Activated B cell treated with CpG ODN at 0.5 μM for 24 hours (primary cell): ENCODE data around the gene PLBD2. TPM values are rescaled to one million over a fixed set of nuclear protein-coding genes. Genes with fewer than 3 reads are reported as not detected.

Experiments used
- ATAC-seq: fragments of 200-7000 bp; cut with Tn5 transposase; one replicate; pipeline ENCODE4 v1.10.0; 2021; ENCODE audit warnings: low read depth, mild to moderate bottlenecking, moderate library complexity
- CTCF ChIA-PET: fragments of 350-600 bp; sonication (Branson Sonifier 250); formaldehyde crosslinking; loops from one replicate; lab custom pipeline; 2021; ENCODE audit warnings: antibody characterized with exemption; lab: Charles Lee
- POLR2A ChIA-PET: fragments of 350-600 bp; sonication (Branson Sonifier 250); formaldehyde crosslinking; loops from one replicate; lab custom pipeline; 2021; ENCODE audit warnings: antibody characterized with exemption; lab: Charles Lee
- DNase-seq: peaks from one replicate; pipeline ENCODE4 v3.0.0; 2022
- H3K27ac Mint-ChIP-seq: one replicate; pipeline ENCODE4 v1.8.0; 2020; ENCODE audit warnings: mixed read lengths
- H3K27me3 Mint-ChIP-seq: one replicate; pipeline ENCODE4 v1.8.0; 2021; ENCODE audit warnings: mixed read lengths
- H3K36me3 Mint-ChIP-seq: one replicate; pipeline ENCODE4 v1.8.0; 2021; ENCODE audit warnings: low read depth, mixed read lengths
- H3K4me1 Mint-ChIP-seq: one replicate; pipeline ENCODE4 v1.8.0; 2021; ENCODE audit warnings: mixed read lengths
- H3K4me3 Mint-ChIP-seq: one replicate; pipeline ENCODE4 v1.8.0; 2020; ENCODE audit warnings: mild to moderate bottlenecking, mixed read lengths
- H3K9me3 Mint-ChIP-seq: one replicate; pipeline ENCODE4 v1.8.0; 2020; ENCODE audit warnings: mixed read lengths
- intact Hi-C: fragments of 100-400 bp; cut with micrococcal nuclease; formaldehyde crosslinking; loops from one replicate; pipeline ENCODE4 v1.15.1; 2024
- total RNA-seq: library from RNA; stranded (reverse); gene quantifications from 2 replicates; pipeline ENCODE4 v1.2.3, GENCODE V29; 2022
- TF ChIP-seq, protein P1 (sequence below): fragments of 200-600 bp; IDR thresholded peaks from one replicate; pipeline ENCODE4 v1.8.0; 2022; ENCODE audit warnings: antibody characterized with exemption, mild to moderate bottlenecking

PLBD2 gene
- total RNA-seq, 1 donor from 2014 or later: 13.7 TPM

DNA sequence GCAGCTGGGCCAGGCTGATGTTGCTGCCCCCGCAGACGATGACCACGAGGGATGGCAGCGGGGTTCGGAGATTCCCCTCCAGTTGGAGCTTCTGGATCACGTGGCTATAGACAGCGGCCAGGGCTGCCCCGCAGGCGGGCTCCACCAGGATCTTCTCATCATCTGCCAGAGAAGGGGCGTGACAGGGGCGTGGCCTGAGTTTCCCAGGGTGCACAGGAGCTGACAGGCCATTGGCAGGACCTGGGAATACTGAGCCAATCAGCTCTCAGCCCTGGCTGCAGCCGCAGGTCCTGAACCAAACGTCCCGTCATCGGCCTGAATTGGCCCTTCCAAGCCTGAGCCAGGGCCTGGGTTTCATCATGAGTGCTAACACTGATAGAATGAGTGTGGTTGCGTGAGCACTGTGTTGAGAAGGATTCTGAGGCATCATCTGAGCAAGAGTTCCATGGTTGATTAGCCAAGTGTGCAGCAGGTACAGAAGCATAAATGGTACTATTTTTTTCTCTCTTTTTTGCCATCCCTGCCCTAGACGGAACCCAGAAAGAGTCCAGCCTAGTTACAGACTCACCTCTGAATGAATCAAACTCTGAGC lies 34.7 kb downstream of the PLBD2 start:
- Mint-ChIP-seq H3K36me3 (peaks cover 9% of the 10 kb centered on the region), H3K4me1 (no peaks in the 10 kb centered on the region), H3K27ac (no peak overlapping the region), H3K27me3 (peaks cover 4% of the 10 kb centered on the region), H3K4me3 (no peak overlapping the region), H3K9me3 (no peaks in the 10 kb centered on the region)
- CTCF ChIA-PET: no interaction called here
- intact Hi-C loops: no loop called here
- ATAC-seq: no peak
- TF ChIP-seq, protein P1, sequence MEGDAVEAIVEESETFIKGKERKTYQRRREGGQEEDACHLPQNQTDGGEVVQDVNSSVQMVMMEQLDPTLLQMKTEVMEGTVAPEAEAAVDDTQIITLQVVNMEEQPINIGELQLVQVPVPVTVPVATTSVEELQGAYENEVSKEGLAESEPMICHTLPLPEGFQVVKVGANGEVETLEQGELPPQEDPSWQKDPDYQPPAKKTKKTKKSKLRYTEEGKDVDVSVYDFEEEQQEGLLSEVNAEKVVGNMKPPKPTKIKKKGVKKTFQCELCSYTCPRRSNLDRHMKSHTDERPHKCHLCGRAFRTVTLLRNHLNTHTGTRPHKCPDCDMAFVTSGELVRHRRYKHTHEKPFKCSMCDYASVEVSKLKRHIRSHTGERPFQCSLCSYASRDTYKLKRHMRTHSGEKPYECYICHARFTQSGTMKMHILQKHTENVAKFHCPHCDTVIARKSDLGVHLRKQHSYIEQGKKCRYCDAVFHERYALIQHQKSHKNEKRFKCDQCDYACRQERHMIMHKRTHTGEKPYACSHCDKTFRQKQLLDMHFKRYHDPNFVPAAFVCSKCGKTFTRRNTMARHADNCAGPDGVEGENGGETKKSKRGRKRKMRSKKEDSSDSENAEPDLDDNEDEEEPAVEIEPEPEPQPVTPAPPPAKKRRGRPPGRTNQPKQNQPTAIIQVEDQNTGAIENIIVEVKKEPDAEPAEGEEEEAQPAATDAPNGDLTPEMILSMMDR: no peak
- POLR2A ChIA-PET: interaction anchor here (1.0 kb wide), 1 partner anchor 39 kb away, joined by 3 read pairs; no protein-coding TSS in a partner anchor
- no peak for DNase-seq

DNA sequence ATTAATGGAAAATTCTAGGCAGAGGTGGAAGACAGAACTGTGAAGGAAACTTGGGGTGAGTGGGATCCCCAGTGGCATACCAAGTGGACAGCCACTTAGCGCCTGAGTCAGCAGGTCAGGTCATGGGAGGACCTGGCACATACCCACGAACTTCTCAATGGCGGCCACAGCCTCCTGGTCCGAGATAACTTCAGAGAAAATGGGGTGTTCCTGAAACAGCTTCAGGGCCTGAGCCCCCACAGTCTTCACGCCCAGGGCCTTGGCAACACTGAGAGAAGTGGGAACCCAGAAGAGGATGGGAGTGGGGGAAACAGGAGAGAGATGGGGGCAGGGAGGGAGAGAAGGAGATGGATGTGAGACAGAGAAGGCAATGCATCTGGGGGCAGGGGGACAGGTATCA lies 35.4 kb downstream of the PLBD2 start:
- intact Hi-C loops: no loop called here
- H3K27me3 Mint-ChIP-seq: peaks cover 4% of the 10 kb centered on the region
- H3K36me3 Mint-ChIP-seq: peaks cover 5% of the 10 kb centered on the region
- no peaks in the 10 kb centered on the region for H3K9me3 Mint-ChIP-seq
- H3K4me1 Mint-ChIP-seq: no peaks in the 10 kb centered on the region
- ATAC-seq: no peak
- POLR2A ChIA-PET: no interaction called here
- no peak for DNase-seq
- H3K4me3 Mint-ChIP-seq: no peak overlapping the region
- CTCF ChIA-PET: no interaction called here
- TF ChIP-seq, protein P1: no peak
- H3K27ac Mint-ChIP-seq: no peak overlapping the region

DNA sequence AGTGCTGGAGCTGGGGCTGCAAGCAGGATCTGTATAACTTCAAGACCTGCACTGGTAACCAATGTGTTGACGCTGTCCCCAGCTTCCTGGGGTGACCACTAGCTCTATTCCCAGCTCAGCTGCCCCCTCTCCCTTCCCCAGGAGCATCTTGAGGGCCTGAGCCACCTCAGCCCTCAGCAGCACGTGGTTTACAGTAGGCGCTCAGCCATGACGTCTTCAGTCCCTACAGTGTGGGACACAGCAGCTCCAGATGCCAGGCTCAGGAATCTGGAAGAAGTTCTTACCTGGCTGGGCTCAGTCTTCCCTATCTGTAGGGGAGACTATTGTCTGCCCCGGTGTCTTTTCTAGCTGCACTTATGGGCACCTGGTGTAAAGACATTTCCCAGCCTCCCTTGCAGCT lies 36.7 kb downstream of the PLBD2 start:
- ChIA-PET CTCF (no interaction called here), POLR2A (no interaction called here)
- intact Hi-C loops: no loop called here

DNA sequence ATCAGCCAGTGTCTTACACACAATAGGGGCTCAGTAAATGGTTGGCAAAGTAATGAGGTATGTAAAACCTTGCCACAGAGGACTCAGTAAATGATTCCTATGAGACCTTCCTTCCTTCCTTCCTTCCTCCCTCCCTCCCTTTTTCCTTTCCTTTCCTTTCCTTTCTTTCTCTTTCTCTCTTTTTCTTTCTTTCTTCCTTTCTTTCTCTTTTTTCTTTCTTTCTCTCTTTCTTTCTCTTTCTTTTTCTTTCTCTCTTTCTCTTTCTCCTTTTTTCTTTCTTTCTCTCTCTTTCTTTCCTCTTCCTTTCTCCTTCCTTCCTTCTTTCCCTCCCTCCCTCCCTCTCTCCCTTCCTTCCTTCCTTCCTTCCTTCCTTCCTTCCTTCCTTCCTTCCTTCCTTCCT lies 37.8 kb downstream of the PLBD2 start:
- Mint-ChIP-seq H3K9me3 (no peaks in the 10 kb centered on the region), H3K36me3 (peaks cover 3% of the 10 kb centered on the region), H3K27ac (no peak overlapping the region), H3K4me3 (no peak overlapping the region), H3K4me1 (no peaks in the 10 kb centered on the region), H3K27me3 (peaks cover 8% of the 10 kb centered on the region)
- CTCF ChIA-PET: no interaction called here
- POLR2A ChIA-PET: no interaction called here
- TF ChIP-seq, protein P1: no peak
- intact Hi-C loops: no loop called here
- ATAC-seq (no peak), DNase-seq (no peak)

More for the DNA sequence above, 36.7 kb downstream of the PLBD2 start:
- peaks cover 6% of the 10 kb centered on the region for H3K27me3 Mint-ChIP-seq
- H3K4me3 Mint-ChIP-seq: no peak overlapping the region
- TF ChIP-seq, protein P1: no peak
- DNase-seq: no peak
- no peaks in the 10 kb centered on the region for H3K9me3 Mint-ChIP-seq
- H3K4me1 Mint-ChIP-seq: no peaks in the 10 kb centered on the region
- peaks cover 3% of the 10 kb centered on the region for H3K36me3 Mint-ChIP-seq
- H3K27ac Mint-ChIP-seq: no peak overlapping the region
- no peak for ATAC-seq

DNA sequence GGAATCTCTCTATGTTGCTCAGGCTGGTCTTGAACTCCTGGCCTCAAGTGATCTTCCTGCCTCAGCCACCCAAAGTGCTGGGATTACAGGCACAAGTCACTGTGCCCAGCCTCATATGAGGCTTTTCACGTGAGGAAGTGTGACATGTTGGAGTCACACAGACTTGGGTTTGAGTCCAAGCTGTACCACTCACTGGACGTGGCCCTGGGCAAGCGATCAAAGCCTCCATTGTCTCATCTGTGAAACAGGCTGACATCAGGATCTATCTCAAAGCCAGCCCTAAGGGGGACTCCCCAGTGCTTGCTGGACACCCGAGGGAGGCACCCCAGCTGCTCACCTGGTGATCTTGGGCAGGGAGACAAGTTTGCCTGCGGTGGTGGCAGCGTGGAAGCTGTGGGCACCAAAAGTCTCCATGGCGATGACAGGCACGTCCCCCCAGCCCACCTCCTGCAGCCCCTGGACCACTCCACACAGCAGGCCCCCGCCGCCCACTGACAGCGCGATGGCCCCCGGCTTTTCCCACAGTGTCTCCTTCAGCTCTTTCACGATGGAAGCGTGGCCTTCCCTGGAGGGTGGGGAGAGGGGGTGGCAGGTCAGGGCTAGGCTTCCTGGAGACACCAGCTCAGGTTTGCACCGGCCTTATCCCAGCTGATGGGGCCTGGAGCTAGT lies 38.6 kb downstream of the PLBD2 start:
- H3K27ac Mint-ChIP-seq: no peak overlapping the region
- POLR2A ChIA-PET: no interaction called here
- CTCF ChIA-PET: no interaction called here

More for the DNA sequence above, 38.6 kb downstream of the PLBD2 start:
- intact Hi-C loops: no loop called here
- Mint-ChIP-seq H3K36me3 (no peaks in the 10 kb centered on the region), H3K4me3 (no peak overlapping the region), H3K9me3 (no peaks in the 10 kb centered on the region), H3K4me1 (no peaks in the 10 kb centered on the region), H3K27me3 (peaks cover 9% of the 10 kb centered on the region)
- ATAC-seq (no peak), DNase-seq (no peak)
- TF ChIP-seq, protein P1: no peak
